ENCODE measurements around the gene VCP. TPM values are rescaled to one million over a fixed set of nuclear protein-coding genes. Genes with fewer than 3 reads are reported as not detected.

VCP gene
- total and polyA plus RNA-seq, 9 of the 15 experiments (the other 6 are each of a cell fraction or from before 2014, with no cell fraction given) = 7.1 to 257 (median 199) TPM

DNA sequence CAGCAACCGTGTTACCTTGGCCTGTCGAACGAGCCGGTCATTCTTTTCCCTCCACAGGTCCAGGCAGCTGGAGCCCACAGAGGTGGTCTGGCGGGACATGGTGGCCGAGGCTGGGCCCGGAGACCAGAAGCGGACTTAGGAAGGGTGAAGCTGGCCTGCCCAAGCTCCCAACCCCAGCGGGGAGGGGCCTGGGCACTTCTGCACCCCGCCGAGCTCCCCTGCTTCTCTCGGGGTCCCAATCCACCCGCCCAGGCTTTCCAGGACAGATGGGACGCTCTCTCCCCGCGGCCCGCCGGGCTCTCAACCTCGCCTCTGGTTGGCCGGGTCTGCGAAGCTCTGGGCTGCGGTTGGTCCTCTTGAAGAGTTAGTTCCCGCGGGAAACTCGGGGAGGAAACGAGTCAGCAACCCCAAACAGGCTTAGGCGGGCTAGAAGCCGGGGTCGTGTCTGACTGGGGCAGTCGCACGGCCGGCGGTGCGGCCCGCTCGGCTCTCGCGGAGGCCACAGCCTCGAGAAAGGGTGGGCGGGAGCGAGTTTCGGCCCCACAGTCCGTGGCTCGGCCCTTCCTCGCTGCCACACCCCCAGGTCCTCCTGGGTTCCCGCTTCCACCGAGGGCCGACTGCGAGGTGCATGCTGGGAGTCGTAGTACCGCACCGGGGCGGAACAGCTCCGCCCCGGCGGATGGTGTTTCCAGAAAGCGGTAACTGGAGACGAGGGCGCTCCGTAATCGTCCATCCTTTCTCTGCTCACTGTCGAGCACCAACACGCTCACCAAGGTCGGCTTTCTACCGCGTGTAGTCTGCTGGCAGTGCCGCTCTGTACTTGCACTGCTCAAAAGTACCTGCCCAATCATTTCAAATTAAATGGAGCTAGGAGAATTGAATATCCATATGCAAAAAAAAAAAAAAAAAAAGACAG is 7.3 kb upstream of the VCP start, which contains the start of gene FANCG (continued):
- TF ChIP-seq E2F1 (CRISPR knock-in tag; IDR thresholded peaks at IDR 0.05) (peak; percentile 56; the same call in 1 of the 2 replicates), EHMT2 (IDR thresholded peaks at IDR 0.05) (no peak), RB1 (IDR thresholded peaks at IDR 0.05; ENCODE audit: low read depth) (peak; percentile 93), PRMT5 (CRISPR knock-in tag; IDR thresholded peaks at IDR 0.05) (no peak), STAT5A (IDR thresholded peaks at IDR 0.05; ENCODE audit: borderline replicate concordance, low read length) (no peak), PHF8 (IDR thresholded peaks at IDR 0.05; ENCODE audit: borderline replicate concordance, low read length) (peak; percentile 66; the same call in 1 of the 2 replicates), ZNF79 (CRISPR knock-in tag; IDR thresholded peaks at IDR 0.05; ENCODE audit: low read depth) (no peak), TRIM24 (IDR thresholded peaks at IDR 0.05) (no peak), CBX5 (IDR thresholded peaks at IDR 0.05; ENCODE audit: borderline replicate concordance, low read depth) (no peak), RCOR1 (IDR thresholded peaks at IDR 0.05; ENCODE audit: borderline replicate concordance in 1 of 2, low read depth in 2 of 2, low read length in 2 of 2) (no peak; a peak in 1 of 4 replicates), SMAD4 (CRISPR knock-in tag; conservative IDR thresholded peaks at IDR 0.05) (no peak), HDAC8 (tag; IDR thresholded peaks at IDR 0.05) (no peak), ZNF583 (CRISPR knock-in tag; IDR thresholded peaks at IDR 0.05) (no peak), HINFP (tag; conservative IDR thresholded peaks at IDR 0.05; ENCODE audit: low read depth) (no peak), PTRF (tag; IDR thresholded peaks at IDR 0.05) (no peak), BMI1 (IDR thresholded peaks at IDR 0.05; ENCODE audit: low read length) (no peak), TEAD1 (CRISPR knock-in tag; IDR thresholded peaks at IDR 0.05) (peak in 1 of 2 experiments; percentile 72; a peak in 1 of 4 replicates), NR1H2 (CRISPR knock-in tag; IDR thresholded peaks at IDR 0.05) (no peak), MEF2A (IDR thresholded peaks at IDR 0.05; ENCODE audit: control insufficient read depth, low read depth, low read length) (no peak)
- TF ChIP-seq, protein P1, sequence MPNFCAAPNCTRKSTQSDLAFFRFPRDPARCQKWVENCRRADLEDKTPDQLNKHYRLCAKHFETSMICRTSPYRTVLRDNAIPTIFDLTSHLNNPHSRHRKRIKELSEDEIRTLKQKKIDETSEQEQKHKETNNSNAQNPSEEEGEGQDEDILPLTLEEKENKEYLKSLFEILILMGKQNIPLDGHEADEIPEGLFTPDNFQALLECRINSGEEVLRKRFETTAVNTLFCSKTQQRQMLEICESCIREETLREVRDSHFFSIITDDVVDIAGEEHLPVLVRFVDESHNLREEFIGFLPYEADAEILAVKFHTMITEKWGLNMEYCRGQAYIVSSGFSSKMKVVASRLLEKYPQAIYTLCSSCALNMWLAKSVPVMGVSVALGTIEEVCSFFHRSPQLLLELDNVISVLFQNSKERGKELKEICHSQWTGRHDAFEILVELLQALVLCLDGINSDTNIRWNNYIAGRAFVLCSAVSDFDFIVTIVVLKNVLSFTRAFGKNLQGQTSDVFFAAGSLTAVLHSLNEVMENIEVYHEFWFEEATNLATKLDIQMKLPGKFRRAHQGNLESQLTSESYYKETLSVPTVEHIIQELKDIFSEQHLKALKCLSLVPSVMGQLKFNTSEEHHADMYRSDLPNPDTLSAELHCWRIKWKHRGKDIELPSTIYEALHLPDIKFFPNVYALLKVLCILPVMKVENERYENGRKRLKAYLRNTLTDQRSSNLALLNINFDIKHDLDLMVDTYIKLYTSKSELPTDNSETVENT (CRISPR knock-in tag; IDR thresholded peaks at IDR 0.05) = no peak
- TF ChIP-seq, protein P2, sequence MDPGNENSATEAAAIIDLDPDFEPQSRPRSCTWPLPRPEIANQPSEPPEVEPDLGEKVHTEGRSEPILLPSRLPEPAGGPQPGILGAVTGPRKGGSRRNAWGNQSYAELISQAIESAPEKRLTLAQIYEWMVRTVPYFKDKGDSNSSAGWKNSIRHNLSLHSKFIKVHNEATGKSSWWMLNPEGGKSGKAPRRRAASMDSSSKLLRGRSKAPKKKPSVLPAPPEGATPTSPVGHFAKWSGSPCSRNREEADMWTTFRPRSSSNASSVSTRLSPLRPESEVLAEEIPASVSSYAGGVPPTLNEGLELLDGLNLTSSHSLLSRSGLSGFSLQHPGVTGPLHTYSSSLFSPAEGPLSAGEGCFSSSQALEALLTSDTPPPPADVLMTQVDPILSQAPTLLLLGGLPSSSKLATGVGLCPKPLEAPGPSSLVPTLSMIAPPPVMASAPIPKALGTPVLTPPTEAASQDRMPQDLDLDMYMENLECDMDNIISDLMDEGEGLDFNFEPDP (CRISPR knock-in tag; IDR thresholded peaks at IDR 0.05) = no peak

All from K562 (cell line).